Stimulated activated CD8-positive, alpha-beta memory T cell treated with anti-CD3 and anti-CD28 coated beads, Interleukin-12 subunit alpha, Interleukin-12 subunit beta, amount 100 ng/mL, for 1 hour (primary cell): ENCODE measurements around the gene SLC16A6.
"Not testable (repeated sequence)": the region's sequence is repeated elsewhere in the genome, so short reads cannot be mapped to it uniquely, and the experiment has no call there.

Experiments used
- DNase-seq: peaks from one replicate; pipeline ENCODE4 v3.0.0-alpha.2; 2020; ENCODE audit warnings: low read depth

SLC16A6 gene

GRCh38 chr17:68290268-68290954, 516 bp downstream of the SLC16A6 start:
- DNase-seq, result peak; percentile 41

GRCh38 chr17:68289936-68290267, 1.0 kb downstream of the SLC16A6 start:
- no peak for DNase-seq

- no peak for DNase-seq
Observed at GRCh38 chr17:68289473-68289872, 1.5 kb downstream of the SLC16A6 start.

GRCh38 chr17:68288804-68289203, 2.1 kb downstream of the SLC16A6 start:
- DNase-seq, result no peak

- DNase-seq, result no peak
Observed at GRCh38 chr17:68288375-68288774, 2.6 kb downstream of the SLC16A6 start.

GRCh38 chr17:68281965-68282364, 9.0 kb downstream of the SLC16A6 start:
- not testable (repeated sequence) for DNase-seq

- DNase-seq, result no peak
Observed at GRCh38 chr17:68277807-68278206, 13.1 kb downstream of the SLC16A6 start.

GRCh38 chr17:68276339-68276738, 14.6 kb downstream of the SLC16A6 start:
- not testable (repeated sequence) for DNase-seq

GRCh38 chr17:68273722-68274121, 17.2 kb downstream of the SLC16A6 start:
- no peak for DNase-seq

GRCh38 chr17:68265833-68266232, 25.1 kb downstream of the SLC16A6 start:
- DNase-seq, result not testable (repeated sequence)

- not testable (repeated sequence) for DNase-seq
Observed at GRCh38 chr17:68263101-68263681, 27.7 kb downstream of the SLC16A6 start.

GRCh38 chr17:68262467-68262866, 28.5 kb downstream of the SLC16A6 start:
- DNase-seq, result not testable (repeated sequence)

GRCh38 chr17:68260051-68260762, 30.7 kb downstream of the SLC16A6 start:
- no peak for DNase-seq

GRCh38 chr17:68259648-68259951, 31.3 kb downstream of the SLC16A6 start:
- not testable (repeated sequence) for DNase-seq

- DNase-seq, result peak; percentile 49
Observed at GRCh38 chr17:68258890-68259647, 31.9 kb downstream of the SLC16A6 start.

GRCh38 chr17:68257934-68258333, 33.0 kb downstream of the SLC16A6 start:
- DNase-seq, result no peak

- DNase-seq, result not testable (repeated sequence)
Observed at GRCh38 chr17:68256701-68257100, 34.2 kb downstream of the SLC16A6 start.

- no peak for DNase-seq
Observed at GRCh38 chr17:68255731-68256538, 35.0 kb downstream of the SLC16A6 start.

GRCh38 chr17:68255151-68255550, 35.8 kb downstream of the SLC16A6 start:
- DNase-seq, result no peak

- not testable (repeated sequence) for DNase-seq
Observed at GRCh38 chr17:68253426-68253825, 37.5 kb downstream of the SLC16A6 start.

GRCh38 chr17:68249354-68249765, 41.6 kb downstream of the SLC16A6 start:
- DNase-seq, result no peak

- no peak for DNase-seq
Observed at GRCh38 chr17:68248891-68249290, 42.0 kb downstream of the SLC16A6 start.
